HG02840 (cell line): ENCODE data around the gene PGM5.

ENCODE experiments used
- ATAC-seq: cut with Tn5 transposase; IDR thresholded peaks from one replicate; pipeline ENCODE4 v1.9.1; 2021; ENCODE audit warnings: mild to moderate bottlenecking, moderate library complexity, moderate number of reproducible peaks; ENCODE audit not compliant: unreplicated experiment, low FRiP score

The PGM5 gene

GRCh38 chr9:68562461-68562860, 206.1 kb downstream of the PGM5 start:
- no peak for ATAC-seq

- ATAC-seq: no peak
Measured at GRCh38 chr9:68567565-68567964, 211.2 kb downstream of the PGM5 start.

- ATAC-seq: no peak
Measured at GRCh38 chr9:68574150-68574549, 217.7 kb downstream of the PGM5 start.

GRCh38 chr9:68575817-68576216, 219.4 kb downstream of the PGM5 start:
- ATAC-seq: no peak

- no peak for ATAC-seq
Measured at GRCh38 chr9:68577774-68578591, 221.6 kb downstream of the PGM5 start.
